ENCODE measurements around the gene MPHOSPH9.

Gene MPHOSPH9

DNA sequence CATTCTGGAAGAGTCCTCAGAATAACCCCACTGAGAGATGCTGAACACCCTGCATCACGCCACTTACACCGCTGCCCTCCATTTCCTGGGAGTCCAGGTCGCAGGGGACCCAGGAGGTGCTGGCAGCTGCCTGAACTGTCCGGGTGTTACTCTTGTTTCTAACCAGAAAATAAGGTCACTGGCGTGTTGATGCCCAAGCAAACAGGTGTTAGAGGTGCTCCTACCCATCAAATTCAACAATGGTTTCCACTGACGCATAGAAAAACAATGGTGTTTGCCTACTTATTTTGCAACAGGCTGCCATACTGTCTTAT, 105.8 kb downstream of the MPHOSPH9 start:
- no peak overlapping the region for H3K27ac ChIP-seq
- H3K4me3 ChIP-seq (IDR thresholded peaks at IDR 0.05; ENCODE audit: insufficient read depth, low read depth, low read length) = no peak overlapping the region
- no peaks in the 10 kb centered on the region for H3K27me3 ChIP-seq (ENCODE audit: insufficient read depth, low read depth)
- H3K4me2 ChIP-seq = no peak overlapping the region
- no peak overlapping the region for H2AFZ ChIP-seq (ENCODE audit: low read depth)
- H3K9ac ChIP-seq = no peak overlapping the region
- no peaks in the 10 kb centered on the region for H3K79me2 ChIP-seq (ENCODE audit: insufficient read depth, low read depth)
- no peaks in the 10 kb centered on the region for H3K36me3 ChIP-seq (ENCODE audit: insufficient read depth)
- peaks cover 24% of the 10 kb centered on the region for H3K4me1 ChIP-seq (ENCODE audit: low read depth, poor library complexity, severe bottlenecking)
- TF ChIP-seq, protein P1, sequence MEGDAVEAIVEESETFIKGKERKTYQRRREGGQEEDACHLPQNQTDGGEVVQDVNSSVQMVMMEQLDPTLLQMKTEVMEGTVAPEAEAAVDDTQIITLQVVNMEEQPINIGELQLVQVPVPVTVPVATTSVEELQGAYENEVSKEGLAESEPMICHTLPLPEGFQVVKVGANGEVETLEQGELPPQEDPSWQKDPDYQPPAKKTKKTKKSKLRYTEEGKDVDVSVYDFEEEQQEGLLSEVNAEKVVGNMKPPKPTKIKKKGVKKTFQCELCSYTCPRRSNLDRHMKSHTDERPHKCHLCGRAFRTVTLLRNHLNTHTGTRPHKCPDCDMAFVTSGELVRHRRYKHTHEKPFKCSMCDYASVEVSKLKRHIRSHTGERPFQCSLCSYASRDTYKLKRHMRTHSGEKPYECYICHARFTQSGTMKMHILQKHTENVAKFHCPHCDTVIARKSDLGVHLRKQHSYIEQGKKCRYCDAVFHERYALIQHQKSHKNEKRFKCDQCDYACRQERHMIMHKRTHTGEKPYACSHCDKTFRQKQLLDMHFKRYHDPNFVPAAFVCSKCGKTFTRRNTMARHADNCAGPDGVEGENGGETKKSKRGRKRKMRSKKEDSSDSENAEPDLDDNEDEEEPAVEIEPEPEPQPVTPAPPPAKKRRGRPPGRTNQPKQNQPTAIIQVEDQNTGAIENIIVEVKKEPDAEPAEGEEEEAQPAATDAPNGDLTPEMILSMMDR (conservative IDR thresholded peaks at IDR 0.05; ENCODE audit: low read depth, low read length) = no peak
- no peaks in the 10 kb centered on the region for H4K20me1 ChIP-seq (ENCODE audit: insufficient read depth)

GRCh38 chr12:123126294-123127181, 106.4 kb downstream of the MPHOSPH9 start:
- H3K79me2 ChIP-seq (ENCODE audit: insufficient read depth, low read depth) = no peaks in the 10 kb centered on the region
- H3K27ac ChIP-seq = no peak overlapping the region
- H3K27me3 ChIP-seq (ENCODE audit: insufficient read depth, low read depth) = no peaks in the 10 kb centered on the region
- H3K36me3 ChIP-seq (ENCODE audit: insufficient read depth) = no peaks in the 10 kb centered on the region
- peaks cover 30% of the 10 kb centered on the region for H3K4me1 ChIP-seq (ENCODE audit: low read depth, poor library complexity, severe bottlenecking)
- H3K4me3 ChIP-seq (IDR thresholded peaks at IDR 0.05; ENCODE audit: insufficient read depth, low read depth, low read length) = no peak overlapping the region
- H3K4me2 ChIP-seq = no peak overlapping the region
- H2AFZ ChIP-seq (ENCODE audit: low read depth) = no peak overlapping the region
- no peaks in the 10 kb centered on the region for H4K20me1 ChIP-seq (ENCODE audit: insufficient read depth)
- TF ChIP-seq, protein P1 (conservative IDR thresholded peaks at IDR 0.05; ENCODE audit: low read depth, low read length) = no peak
- H3K9ac ChIP-seq = no peak overlapping the region

GRCh38 chr12:123122626-123123025, 110.3 kb downstream of the MPHOSPH9 start:
- H3K4me3 ChIP-seq (IDR thresholded peaks at IDR 0.05; ENCODE audit: insufficient read depth, low read depth, low read length) = no peak overlapping the region
- H3K27me3 ChIP-seq (ENCODE audit: insufficient read depth, low read depth) = no peaks in the 10 kb centered on the region
- H3K79me2 ChIP-seq (ENCODE audit: insufficient read depth, low read depth) = no peaks in the 10 kb centered on the region
- H3K4me2 ChIP-seq = no peak overlapping the region
- H2AFZ ChIP-seq (ENCODE audit: low read depth) = no peak overlapping the region
- no peak overlapping the region for H3K27ac ChIP-seq
- H3K4me1 ChIP-seq (ENCODE audit: low read depth, poor library complexity, severe bottlenecking) = peaks cover 58% of the 10 kb centered on the region
- TF ChIP-seq, protein P1 (conservative IDR thresholded peaks at IDR 0.05; ENCODE audit: low read depth, low read length) = no peak
- H3K9ac ChIP-seq = no peak overlapping the region
- no peaks in the 10 kb centered on the region for H3K36me3 ChIP-seq (ENCODE audit: insufficient read depth)
- no peaks in the 10 kb centered on the region for H4K20me1 ChIP-seq (ENCODE audit: insufficient read depth)

DNA sequence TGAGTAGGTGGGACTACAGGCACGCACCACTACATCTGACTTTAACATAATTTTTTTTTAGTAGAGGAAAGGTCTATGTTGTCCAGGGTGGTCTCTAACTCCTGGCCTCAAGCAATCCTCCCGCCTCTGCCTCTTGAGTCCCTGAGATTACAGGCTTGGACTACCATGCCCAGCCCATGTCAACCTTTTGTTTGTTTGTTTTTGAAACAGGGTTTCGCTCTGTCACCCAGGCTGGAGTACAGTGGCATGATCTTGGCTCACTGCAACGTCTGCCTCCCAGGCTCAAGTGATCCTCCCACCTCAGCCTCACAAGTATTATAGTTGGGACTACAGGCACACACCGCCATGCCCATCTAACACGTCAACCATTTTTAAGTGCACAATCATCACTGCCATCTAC, 111.3 kb downstream of the MPHOSPH9 start:
- no peak overlapping the region for H2AFZ ChIP-seq (ENCODE audit: low read depth)
- H3K36me3 ChIP-seq (ENCODE audit: insufficient read depth) = no peaks in the 10 kb centered on the region
- peak overlapping the region; percentile 73 for H3K27ac ChIP-seq
- TF ChIP-seq, protein P1 (conservative IDR thresholded peaks at IDR 0.05; ENCODE audit: low read depth, low read length) = no peak
- H3K9ac ChIP-seq = no peak overlapping the region
- H4K20me1 ChIP-seq (ENCODE audit: insufficient read depth) = no peaks in the 10 kb centered on the region
- peaks cover 56% of the 10 kb centered on the region for H3K4me1 ChIP-seq (ENCODE audit: low read depth, poor library complexity, severe bottlenecking)
- H3K79me2 ChIP-seq (ENCODE audit: insufficient read depth, low read depth) = no peaks in the 10 kb centered on the region
- H3K4me3 ChIP-seq (IDR thresholded peaks at IDR 0.05; ENCODE audit: insufficient read depth, low read depth, low read length) = no peak overlapping the region
- peak overlapping the region; percentile 58 for H3K4me2 ChIP-seq
- no peaks in the 10 kb centered on the region for H3K27me3 ChIP-seq (ENCODE audit: insufficient read depth, low read depth)

All from KMS-11 (cell line).